ENCODE data around the gene PLEKHN1. TPM values are rescaled to one million over a fixed set of nuclear protein-coding genes. Genes with fewer than 3 reads are reported as not detected.
A peak's percentile ranks its signal among the peaks of the same experiment; 100 is the strongest.

PLEKHN1 gene
- total and polyA plus RNA-seq, 7 experiments from 2014 or later: 0.18 to 3.0 (median 0.83) TPM; not detected in 1

- intact Hi-C loops (cut with micrococcal nuclease): loop anchor here in 1 of 2 donors (1.0 to 2.0 kb wide), 5 partner anchors 7 to 415 kb away; partner anchors contain the start of genes AURKAIP1 and PUSL1
- no peaks in the 10 kb centered on the region for H3K9me3 Mint-ChIP-seq
- peaks cover 0 to 2% (median 0%) of the 10 kb centered on the region in 5 donors for H3K27me3 Mint-ChIP-seq
- peak overlapping the region in 5 of 9 donors; percentile 14 to 85 (median 48) for H3K27ac Mint-ChIP-seq
- H3K36me3 Mint-ChIP-seq: peaks cover 5 to 12% (median 10%) of the 10 kb centered on the region in 5 donors
- ATAC-seq (peak; percentile 8), DNase-seq (peak in 4 of 9 donors; percentile 38 to 46 (median 42))
- no peaks in the 10 kb centered on the region for H3K9me3 ChIP-seq (ENCODE audit: control insufficient read depth in 2 of 3, low read length in 3 of 3)
- peaks cover 8 to 12% of the 10 kb centered on the region in 2 donors for H3K4me1 ChIP-seq (ENCODE audit: control insufficient read depth in 2 of 2, insufficient read depth in 2 of 2, low read length in 2 of 2)
- peak overlapping the region; percentile 89 for H3K27ac ChIP-seq (ENCODE audit: low read depth, low read length)
- H3K4me3 ChIP-seq (ENCODE audit: low read length): peak overlapping the region; percentile 60
- POLR2A ChIA-PET: interaction anchor here (0.9 to 1.3 kb wide), 2 partner anchors 11 to 447 kb away, joined by 4 to 5 read pairs; partner anchors contain the start of gene MRPL20
- peak overlapping the region; percentile 83 to 95 (median 90) for H3K4me3 Mint-ChIP-seq
- peaks cover 0 to 40% (median 14%) of the 10 kb centered on the region in 3 experiments for H3K36me3 ChIP-seq (ENCODE audit: control insufficient read depth in 2 of 3, insufficient read depth in 3 of 3, low read length in 3 of 3)
- CTCF ChIA-PET: no interaction called here
- no peaks in the 10 kb centered on the region for H3K27me3 ChIP-seq (ENCODE audit: control insufficient read depth in 2 of 2, insufficient read depth in 2 of 2, low read length in 2 of 2)
- H3K4me1 Mint-ChIP-seq: peaks cover 12 to 28% (median 21%) of the 10 kb centered on the region in 7 donors
Measured at GRCh38 chr1:959731-960362, 6.4 kb upstream of the PLEKHN1 start.

- ChIA-PET POLR2A (interaction anchor here (1.1 kb wide), 1 partner anchor 247 kb away, joined by 3 read pairs; no protein-coding TSS in a partner anchor), CTCF (no interaction called here)
- Mint-ChIP-seq H3K9me3 (no peaks in the 10 kb centered on the region), H3K4me1 (peaks cover 12 to 27% (median 20%) of the 10 kb centered on the region in 7 donors), H3K27ac (peak within 1 kb of the TSS in 7 of 9 donors; percentile 14 to 85 (median 62)), H3K36me3 (peaks cover 0 to 12% (median 4%) of the 10 kb centered on the region in 5 donors), H3K4me3 (peak within 1 kb of the TSS; percentile 83 to 95 (median 90)), H3K27me3 (peaks cover 0 to 2% (median 0%) of the 10 kb centered on the region in 5 donors)
- Histone ChIP-seq H3K4me3 (ENCODE audit: low read length) (peak within 1 kb of the TSS; percentile 60), H3K4me1 (ENCODE audit: control insufficient read depth in 2 of 2, insufficient read depth in 2 of 2, low read length in 2 of 2) (peaks cover 8 to 12% of the 10 kb centered on the region in 2 donors), H3K27ac (ENCODE audit: low read depth, low read length) (peak within 1 kb of the TSS; percentile 89), H3K36me3 (ENCODE audit: control insufficient read depth in 2 of 3, insufficient read depth in 3 of 3, low read length in 3 of 3) (peaks cover 0 to 33% (median 7%) of the 10 kb centered on the region in 3 experiments), H3K9me3 (ENCODE audit: control insufficient read depth in 2 of 3, low read length in 3 of 3) (no peaks in the 10 kb centered on the region), H3K27me3 (ENCODE audit: control insufficient read depth in 2 of 2, insufficient read depth in 2 of 2, low read length in 2 of 2) (no peaks in the 10 kb centered on the region)
- peak; percentile 58 to 86 (median 72) for DNase-seq
- ATAC-seq: peak; percentile 61
- intact Hi-C loops (cut with micrococcal nuclease): loop anchor here in 1 of 2 donors (2.0 kb wide), 1 partner anchor 16 kb away; no protein-coding TSS in a partner anchor
Measured at GRCh38 chr1:960363-961131, 5.7 kb upstream of the PLEKHN1 start, which contains the start of gene KLHL17. Gene KLHL17 (plus strand): TSS chr1:960584. CDS start chr1:960694, 110 bp downstream.

GRCh38 chr1:961132-961669, 5.1 kb upstream of the PLEKHN1 start:
- H3K4me1 Mint-ChIP-seq: peaks cover 12 to 26% (median 19%) of the 10 kb centered on the region in 7 donors
- no peaks in the 10 kb centered on the region for H3K9me3 Mint-ChIP-seq
- Histone ChIP-seq H3K4me1 (ENCODE audit: control insufficient read depth in 2 of 2, insufficient read depth in 2 of 2, low read length in 2 of 2) (peaks cover 11 to 12% of the 10 kb centered on the region in 2 donors), H3K27ac (ENCODE audit: low read depth, low read length) (peak overlapping the region; percentile 45), H3K9me3 (ENCODE audit: control insufficient read depth in 2 of 3, low read length in 3 of 3) (no peaks in the 10 kb centered on the region), H3K4me3 (ENCODE audit: low read length) (no peak overlapping the region), H3K36me3 (ENCODE audit: control insufficient read depth in 2 of 3, insufficient read depth in 3 of 3, low read length in 3 of 3) (peaks cover 0 to 26% (median 3%) of the 10 kb centered on the region in 3 experiments), H3K27me3 (ENCODE audit: control insufficient read depth in 2 of 2, insufficient read depth in 2 of 2, low read length in 2 of 2) (no peaks in the 10 kb centered on the region)
- ChIA-PET CTCF (no interaction called here), POLR2A (interaction anchor here (0.7 to 1.1 kb wide), 2 partner anchors 39 to 246 kb away, joined by 3 read pairs; no protein-coding TSS in a partner anchor)
- peaks cover 0 to 2% (median 0%) of the 10 kb centered on the region in 5 donors for H3K27me3 Mint-ChIP-seq
- H3K4me3 Mint-ChIP-seq: peak overlapping the region in 9 of 10 donors; percentile 29 to 89 (median 62)
- intact Hi-C loops (cut with micrococcal nuclease): loop anchor here in 1 of 2 donors (2.0 kb wide), 1 partner anchor 16 kb away; no protein-coding TSS in a partner anchor
- H3K27ac Mint-ChIP-seq: no peak overlapping the region
- DNase-seq (no peak), ATAC-seq (no peak)
- H3K36me3 Mint-ChIP-seq: peaks cover 0 to 12% (median 4%) of the 10 kb centered on the region in 5 donors

- Mint-ChIP-seq H3K27me3 (peaks cover 0 to 2% (median 0%) of the 10 kb centered on the region in 5 donors), H3K36me3 (peaks cover 0 to 10% (median under 1%) of the 10 kb centered on the region in 5 donors), H3K4me3 (peak overlapping the region in 9 of 10 donors; percentile 14 to 89 (median 55)), H3K27ac (no peak overlapping the region), H3K9me3 (no peaks in the 10 kb centered on the region), H3K4me1 (peaks cover 7 to 22% (median 12%) of the 10 kb centered on the region in 7 donors)
- no peak overlapping the region for H3K4me3 ChIP-seq (ENCODE audit: low read length)
- H3K27me3 ChIP-seq (ENCODE audit: control insufficient read depth in 2 of 2, insufficient read depth in 2 of 2, low read length in 2 of 2): no peaks in the 10 kb centered on the region
- DNase-seq (no peak), ATAC-seq (no peak)
- ChIA-PET CTCF (no interaction called here), POLR2A (no interaction called here)
- no peaks in the 10 kb centered on the region for H3K9me3 ChIP-seq (ENCODE audit: control insufficient read depth in 2 of 3, low read length in 3 of 3)
- H3K27ac ChIP-seq (ENCODE audit: low read depth, low read length): no peak overlapping the region
- H3K36me3 ChIP-seq (ENCODE audit: control insufficient read depth in 2 of 3, insufficient read depth in 3 of 3, low read length in 3 of 3): peaks cover 0 to 17% (median 0%) of the 10 kb centered on the region in 3 experiments
- intact Hi-C loops (cut with micrococcal nuclease): no loop called here
- H3K4me1 ChIP-seq (ENCODE audit: control insufficient read depth in 2 of 2, insufficient read depth in 2 of 2, low read length in 2 of 2): peaks cover 10 to 14% of the 10 kb centered on the region in 2 donors
Measured at GRCh38 chr1:962381-963300, 3.6 kb upstream of the PLEKHN1 start.

GRCh38 chr1:963301-963651, 3.0 kb upstream of the PLEKHN1 start:
- peaks cover 5 to 9% of the 10 kb centered on the region in 2 donors for H3K4me1 ChIP-seq (ENCODE audit: control insufficient read depth in 2 of 2, insufficient read depth in 2 of 2, low read length in 2 of 2)
- no peak overlapping the region for H3K27ac ChIP-seq (ENCODE audit: low read depth, low read length)
- H3K36me3 ChIP-seq (ENCODE audit: control insufficient read depth in 2 of 3, insufficient read depth in 3 of 3, low read length in 3 of 3): peaks cover 0 to 17% (median 0%) of the 10 kb centered on the region in 3 experiments
- Mint-ChIP-seq H3K4me3 (peak overlapping the region in 2 of 10 donors; percentile 45 to 89), H3K27ac (no peak overlapping the region), H3K9me3 (no peaks in the 10 kb centered on the region), H3K4me1 (peaks cover 4 to 16% (median 6%) of the 10 kb centered on the region in 7 donors), H3K36me3 (peaks cover 0 to 8% (median 0%) of the 10 kb centered on the region in 5 donors), H3K27me3 (peaks cover 0 to 3% (median 2%) of the 10 kb centered on the region in 5 donors)
- no peak overlapping the region for H3K4me3 ChIP-seq (ENCODE audit: low read length)
- no peaks in the 10 kb centered on the region for H3K27me3 ChIP-seq (ENCODE audit: control insufficient read depth in 2 of 2, insufficient read depth in 2 of 2, low read length in 2 of 2)
- DNase-seq: no peak
- H3K9me3 ChIP-seq (ENCODE audit: control insufficient read depth in 2 of 3, low read length in 3 of 3): no peaks in the 10 kb centered on the region
- intact Hi-C loops (cut with micrococcal nuclease): no loop called here
- no peak for ATAC-seq
- ChIA-PET POLR2A (no interaction called here), CTCF (no interaction called here)

Data from naive thymus-derived CD4-positive, alpha-beta T cell (primary cell).